Hindlimb muscle (tissue), 1 donor: ENCODE data around the gene SCAF8. TPM values are rescaled to one million over a fixed set of nuclear protein-coding genes. Genes with fewer than 3 reads are reported as not detected.
A peak's percentile ranks its signal among the peaks of the same experiment; 100 is the strongest.
"Not testable (repeated sequence)": the region's sequence is repeated elsewhere in the genome, so short reads cannot be mapped to it uniquely, and the experiment has no call there.

Experiments
- DNase-seq: peaks from one replicate; pipeline ENCODE4 v3.0.0-alpha.2; 2013
- polyA plus RNA-seq: library from polyadenylated mRNA; unstranded; fragments of 120-200 nt; gene quantifications from one replicate; pipeline ENCODE4 v1.2.1, GENCODE V29; 2013; ENCODE audit not compliant: insufficient read length

The SCAF8 gene
- polyA plus RNA-seq, 1 donor: 36.5 TPM

DNA sequence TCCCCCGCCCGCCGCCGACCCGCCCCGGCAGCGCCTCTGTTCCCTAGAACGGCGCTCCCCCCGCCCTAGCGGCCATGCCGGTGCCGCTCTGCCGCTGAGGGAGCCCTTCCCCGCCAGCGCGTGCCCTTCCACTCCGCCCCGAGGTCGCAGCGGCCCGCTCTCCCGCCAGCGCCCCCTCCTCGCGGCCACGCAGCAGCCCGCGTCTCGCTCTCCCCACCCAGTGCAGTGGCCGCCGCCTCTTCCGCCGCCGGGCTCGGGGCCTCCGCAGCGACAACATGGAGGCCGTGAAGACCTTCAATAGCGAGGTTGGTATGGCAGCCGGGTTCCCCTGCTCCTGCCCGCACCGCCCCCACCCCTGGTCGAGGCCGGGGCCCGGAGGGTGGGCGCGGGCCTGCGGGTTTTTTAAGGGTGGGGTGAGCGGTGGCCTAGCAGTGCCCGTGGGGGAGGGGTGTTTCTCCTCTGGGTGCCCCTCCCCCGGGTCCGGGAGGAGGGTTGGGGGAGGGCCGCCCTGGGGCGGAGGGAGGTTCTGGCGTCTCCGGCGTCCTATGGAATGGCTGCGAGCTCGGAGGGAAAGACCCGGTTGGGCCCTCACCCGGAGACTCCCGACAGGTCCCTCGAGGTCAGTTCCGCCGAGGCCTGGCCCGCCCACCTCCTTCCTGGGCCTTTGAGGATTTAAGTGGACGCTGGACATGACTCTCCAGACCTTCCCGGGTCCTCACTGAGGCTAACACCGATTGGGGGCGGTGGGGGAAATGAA, 588 bp downstream of the SCAF8 start:
- DNase-seq: peak; percentile 94

GRCh38 chr6:154736618-154737259, 3.5 kb downstream of the SCAF8 start:
- no peak for DNase-seq

DNA sequence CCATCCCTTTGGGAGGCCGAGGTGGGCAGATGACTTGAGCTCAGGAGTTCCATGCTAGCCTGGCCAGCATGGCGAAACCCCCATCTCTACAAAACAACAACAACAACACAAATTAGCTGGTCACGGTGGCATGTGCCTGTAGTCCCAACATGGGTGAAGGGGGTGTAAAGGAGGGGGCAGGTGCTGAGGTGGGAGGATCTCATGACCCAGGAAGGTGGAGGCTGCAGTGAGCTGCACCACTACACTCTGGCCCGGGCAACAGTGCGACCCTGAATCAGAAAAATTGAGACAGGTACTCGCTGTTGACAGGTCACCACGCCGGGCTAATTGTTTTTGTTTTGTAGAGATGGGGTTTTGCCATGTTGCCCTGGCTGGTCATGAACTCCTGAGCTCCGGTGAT, 4.2 kb downstream of the SCAF8 start:
- no peak for DNase-seq

- DNase-seq: no peak
These were observed 5.3 kb downstream of the SCAF8 start for GRCh38 chr6:154738551-154738961.

DNA sequence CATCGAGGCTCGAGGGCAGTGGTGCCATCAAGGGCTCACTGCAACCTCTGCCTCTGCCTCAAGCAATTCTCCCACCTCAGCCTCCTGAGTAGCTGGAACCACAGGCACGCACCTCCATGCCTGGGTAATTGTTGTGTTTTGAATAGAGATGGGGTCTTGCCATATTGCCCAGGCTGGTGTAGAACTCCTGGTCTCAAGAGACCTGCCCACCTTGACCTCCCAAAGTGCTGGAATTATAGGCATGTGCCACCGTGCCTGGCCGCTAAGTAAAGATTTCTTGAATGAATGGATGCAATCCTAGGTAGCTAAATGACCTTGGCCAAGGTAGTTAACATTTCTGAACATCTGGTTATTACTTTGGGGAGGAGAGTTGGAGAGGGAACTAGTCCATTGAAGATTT, 7.4 kb downstream of the SCAF8 start:
- no peak for DNase-seq

GRCh38 chr6:154742891-154743290, 9.7 kb downstream of the SCAF8 start:
- DNase-seq: no peak

- DNase-seq: not testable (repeated sequence)
These were observed 11.0 kb downstream of the SCAF8 start for GRCh38 chr6:154744029-154744745.

GRCh38 chr6:154745243-154745642, 12.0 kb downstream of the SCAF8 start:
- DNase-seq: no peak

DNA sequence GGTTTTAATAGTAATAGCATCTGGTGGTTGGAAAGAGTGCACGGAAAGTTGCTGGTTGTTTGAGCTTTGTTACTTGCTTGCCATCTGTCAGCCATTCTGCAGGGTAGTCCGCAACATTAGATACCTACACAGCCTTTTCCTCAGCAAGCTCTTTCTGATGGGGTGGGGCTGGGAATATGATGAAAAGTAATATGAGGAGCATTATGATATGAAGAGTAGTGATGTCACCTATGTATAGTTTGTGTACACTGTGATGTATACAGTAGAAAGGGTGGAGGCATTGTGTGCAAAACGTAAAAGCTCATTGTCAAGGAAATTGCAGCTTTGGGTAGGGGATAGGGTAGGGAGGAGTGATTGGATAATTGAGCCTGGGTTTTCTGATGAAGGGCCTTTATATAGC, 16.1 kb downstream of the SCAF8 start:
- no peak for DNase-seq

- DNase-seq: no peak
These were observed 18.0 kb downstream of the SCAF8 start for GRCh38 chr6:154751011-154751800.

DNA sequence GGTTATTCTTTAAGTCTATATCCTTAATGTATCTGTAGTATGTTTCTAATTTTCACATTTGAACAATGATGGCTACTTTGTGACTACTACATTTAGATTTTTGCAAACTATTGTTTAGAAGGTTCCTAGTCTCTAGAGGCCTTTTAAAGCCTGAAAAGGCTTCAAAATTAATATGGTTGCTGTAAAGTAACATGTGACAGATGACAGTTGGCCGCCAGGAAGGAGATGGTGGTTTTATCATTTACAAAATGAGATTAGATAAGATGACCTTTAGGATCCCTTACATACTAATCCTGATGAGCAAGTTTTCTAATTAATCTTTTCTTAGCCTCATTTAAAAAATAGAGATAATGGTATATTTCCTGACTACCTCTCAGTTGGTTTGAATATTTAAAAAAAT, 18.8 kb downstream of the SCAF8 start:
- no peak for DNase-seq

DNA sequence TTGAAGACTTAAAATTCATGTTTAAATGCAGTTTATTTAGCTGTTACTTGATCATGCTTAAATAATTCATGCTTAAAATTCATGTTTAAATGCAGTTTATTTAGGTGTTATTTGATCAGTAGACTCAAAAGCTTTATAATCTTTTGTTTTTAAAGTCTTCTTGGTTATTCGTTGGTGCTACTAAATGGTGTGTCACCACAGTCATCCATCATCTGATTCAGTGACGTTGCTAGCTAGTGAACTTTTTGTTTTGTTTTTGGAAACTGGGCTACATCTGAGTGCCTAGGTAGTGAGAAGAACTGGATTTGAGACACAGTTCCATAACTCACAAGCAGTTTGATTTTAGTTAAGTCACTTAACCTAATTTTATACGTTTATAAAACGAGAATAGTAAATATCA, 20.9 kb downstream of the SCAF8 start:
- no peak for DNase-seq

DNA sequence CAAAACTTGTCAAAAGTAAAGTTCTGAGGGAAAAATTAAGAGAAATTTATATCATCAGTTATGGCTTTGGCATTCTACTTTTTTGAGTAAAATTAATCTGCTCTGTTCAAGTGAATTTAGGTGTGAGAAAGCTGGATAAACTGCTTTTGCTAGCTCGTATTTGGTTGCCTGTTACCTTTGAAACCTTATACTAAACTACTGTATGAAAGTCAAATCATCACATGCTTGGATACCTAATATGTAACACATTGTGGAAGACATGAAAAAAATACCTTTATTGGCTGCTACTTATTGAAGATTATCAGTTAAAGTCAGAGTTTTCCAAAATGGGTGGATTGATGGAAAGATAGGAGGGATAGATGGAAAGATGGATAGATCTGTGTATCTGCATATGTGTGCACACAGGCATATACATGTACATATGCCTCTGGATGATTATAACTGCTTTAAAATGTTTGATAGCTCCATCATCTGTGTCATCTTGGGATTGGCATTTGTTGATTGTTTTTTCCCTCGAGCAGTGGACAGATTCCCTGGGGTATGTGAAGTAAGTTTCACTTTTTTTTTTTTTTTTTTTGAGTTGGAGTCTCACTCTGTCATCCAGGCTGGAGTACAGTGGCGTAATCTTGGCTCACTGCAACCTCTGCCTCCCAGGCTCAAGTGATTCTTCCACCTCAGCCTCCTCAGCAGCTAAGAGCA, 24.3 kb downstream of the SCAF8 start:
- no peak for DNase-seq

GRCh38 chr6:154758125-154758524, 24.9 kb downstream of the SCAF8 start:
- no peak for DNase-seq

- no peak for DNase-seq
These were observed 30.4 kb downstream of the SCAF8 start for GRCh38 chr6:154763650-154764049.

GRCh38 chr6:154765273-154765672, 32.1 kb downstream of the SCAF8 start:
- no peak for DNase-seq

- no peak for DNase-seq
These were observed 33.1 kb downstream of the SCAF8 start for GRCh38 chr6:154766288-154766687.

DNA sequence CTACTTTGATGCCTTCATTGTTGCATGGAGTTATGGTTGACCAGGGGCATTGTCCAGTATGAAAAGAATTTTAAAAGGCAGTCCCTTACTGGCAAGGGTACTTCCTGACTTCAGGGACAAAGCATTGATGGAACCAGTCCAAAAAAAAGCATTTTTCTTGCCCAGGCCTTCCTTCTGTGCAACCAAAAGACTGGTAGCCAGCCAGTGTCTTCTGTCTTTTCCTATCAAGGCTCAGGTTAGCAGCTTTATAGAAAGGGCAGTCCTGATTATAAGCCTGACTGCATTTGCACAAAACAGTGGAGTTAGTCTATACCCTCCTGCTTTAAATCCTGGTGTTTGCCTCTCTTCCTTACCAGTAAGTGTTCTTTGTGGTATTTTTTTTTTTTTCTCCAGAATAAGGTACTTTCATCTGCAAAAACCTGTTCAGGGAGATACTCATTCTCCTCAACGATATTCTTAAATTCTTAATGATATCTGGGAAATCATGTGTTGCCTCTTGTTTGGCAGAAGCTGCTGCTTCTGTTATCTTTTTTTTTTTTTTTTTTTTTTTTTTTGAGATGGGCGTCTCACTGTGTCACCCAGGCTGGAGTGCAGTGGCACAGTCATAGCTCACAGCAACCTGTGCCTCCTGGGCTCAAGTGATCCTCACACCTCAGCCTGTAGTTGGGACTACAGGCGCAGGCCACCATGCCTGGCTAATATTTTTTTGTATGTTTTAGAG, 33.9 kb downstream of the SCAF8 start:
- no peak for DNase-seq

DNA sequence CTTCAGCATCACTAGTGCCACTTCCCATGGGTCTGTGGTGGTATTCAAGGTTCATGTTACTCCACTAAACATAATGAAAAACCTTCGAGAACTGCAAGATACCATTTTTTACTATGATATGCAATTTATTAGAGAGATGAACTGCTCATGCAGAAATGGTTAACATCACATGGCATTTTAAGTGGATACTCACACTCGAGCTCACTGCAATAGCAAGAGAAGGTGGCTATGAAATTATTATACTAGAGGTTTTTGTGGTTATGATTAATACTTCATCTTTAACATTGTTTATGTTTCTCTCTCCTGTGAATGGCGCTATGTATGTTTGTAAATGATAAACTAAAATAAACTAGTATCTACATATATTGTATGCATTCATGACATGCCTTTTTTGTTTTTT, 35.1 kb downstream of the SCAF8 start:
- no peak for DNase-seq

- DNase-seq: no peak
These were observed 40.4 kb downstream of the SCAF8 start for GRCh38 chr6:154773610-154774089.

GRCh38 chr6:154779157-154779556, 45.9 kb downstream of the SCAF8 start:
- DNase-seq: not testable (repeated sequence)
